Bone marrow (tissue), 2 donors: Measurements from ENCODE around the gene NRM.
A peak's percentile ranks its signal among the peaks of the same experiment; 100 is the strongest.
"Not testable (repeated sequence)": the region's sequence is repeated elsewhere in the genome, so short reads cannot be mapped to it uniquely, and the experiment has no call there.

Experiments
- DNase-seq, 2 donors: peaks; one replicate each; lab custom pipeline; 2025; lab: John Stamatoyannopoulos, UW

Gene NRM, protein sequence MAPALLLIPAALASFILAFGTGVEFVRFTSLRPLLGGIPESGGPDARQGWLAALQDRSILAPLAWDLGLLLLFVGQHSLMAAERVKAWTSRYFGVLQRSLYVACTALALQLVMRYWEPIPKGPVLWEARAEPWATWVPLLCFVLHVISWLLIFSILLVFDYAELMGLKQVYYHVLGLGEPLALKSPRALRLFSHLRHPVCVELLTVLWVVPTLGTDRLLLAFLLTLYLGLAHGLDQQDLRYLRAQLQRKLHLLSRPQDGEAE

DNA sequence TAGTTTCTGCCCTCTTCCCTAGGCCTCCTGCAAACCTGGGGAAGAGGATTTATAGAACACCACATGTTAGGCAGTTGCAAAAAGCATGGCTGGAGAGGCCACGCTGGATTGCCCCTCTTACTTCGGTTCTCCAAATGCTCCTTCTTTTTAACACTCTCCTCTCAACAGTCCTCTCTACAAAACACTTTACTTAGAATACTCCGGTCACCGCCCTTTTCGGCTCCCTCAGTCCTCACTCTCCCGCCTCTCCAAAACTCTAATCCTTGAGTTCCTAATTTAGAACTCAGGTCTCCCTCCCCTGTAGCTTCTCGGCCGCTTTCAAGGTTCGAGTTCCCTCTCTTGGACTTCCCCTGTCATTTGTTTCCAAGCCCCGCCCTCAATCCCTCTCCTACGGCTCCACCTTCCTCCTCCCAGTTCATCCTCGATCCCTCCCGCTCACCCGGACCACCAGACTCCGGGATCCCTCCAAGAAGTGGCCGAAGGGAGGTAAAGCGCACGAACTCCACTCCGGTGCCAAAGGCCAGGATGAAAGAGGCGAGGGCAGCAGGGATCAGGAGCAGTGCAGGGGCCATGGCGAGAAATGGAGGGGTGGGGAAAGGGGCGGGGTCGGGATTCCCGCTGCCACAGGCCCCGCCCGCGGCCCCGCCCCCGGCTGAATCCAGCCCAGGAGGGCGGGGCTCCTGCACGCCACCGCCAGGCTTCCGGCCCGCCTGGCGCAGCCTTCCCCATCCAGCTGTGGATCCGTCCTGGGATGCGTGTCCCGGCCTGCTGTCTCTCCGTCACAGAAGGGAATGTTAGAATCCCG lies at the start of gene NRM:
TSS of gene NRM (minus strand) at position 582 of the 805 bp plus-strand sequence. CDS start at position 572, 10 bp downstream.
- peak; percentile 74 for DNase-seq

- DNase-seq: no peak
Observed at GRCh38 chr6:30740540-30740870, 49.7 kb upstream of the NRM start.

GRCh38 chr6:30738532-30738931 lies 47.7 kb upstream of the NRM start:
- DNase-seq: no peak

DNA sequence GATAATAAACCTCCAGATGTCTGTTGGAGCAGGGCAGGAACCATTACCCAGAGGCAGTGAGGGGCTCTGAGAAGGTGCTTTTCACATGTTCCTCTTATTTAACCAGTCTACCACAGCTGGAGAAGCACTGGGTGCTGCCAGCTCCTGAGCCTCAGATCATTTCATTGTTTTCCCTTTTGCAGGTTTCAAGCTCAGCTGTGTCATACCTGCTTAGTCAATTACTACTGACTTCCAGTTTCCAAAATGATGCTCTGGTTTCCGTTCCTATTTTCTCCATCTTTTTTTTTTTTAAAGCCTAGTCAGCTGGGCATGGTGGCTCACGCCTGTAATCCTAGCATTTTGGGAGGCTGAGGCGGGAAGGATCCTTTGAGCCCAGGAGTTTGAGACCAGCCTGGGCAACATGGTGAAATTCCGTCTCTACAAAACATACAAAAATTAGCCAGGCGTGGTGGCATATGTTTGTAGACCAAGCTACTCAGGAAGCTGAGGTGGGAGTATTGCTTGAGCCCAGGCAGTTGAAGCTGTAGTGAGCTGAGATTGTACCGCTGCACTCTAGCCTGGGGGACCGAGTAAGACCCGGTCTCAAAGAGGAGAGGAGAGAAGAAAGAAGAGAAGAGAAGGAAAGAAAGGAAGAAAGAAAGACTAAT lies 45.0 kb upstream of the NRM start:
- DNase-seq: no peak

DNA sequence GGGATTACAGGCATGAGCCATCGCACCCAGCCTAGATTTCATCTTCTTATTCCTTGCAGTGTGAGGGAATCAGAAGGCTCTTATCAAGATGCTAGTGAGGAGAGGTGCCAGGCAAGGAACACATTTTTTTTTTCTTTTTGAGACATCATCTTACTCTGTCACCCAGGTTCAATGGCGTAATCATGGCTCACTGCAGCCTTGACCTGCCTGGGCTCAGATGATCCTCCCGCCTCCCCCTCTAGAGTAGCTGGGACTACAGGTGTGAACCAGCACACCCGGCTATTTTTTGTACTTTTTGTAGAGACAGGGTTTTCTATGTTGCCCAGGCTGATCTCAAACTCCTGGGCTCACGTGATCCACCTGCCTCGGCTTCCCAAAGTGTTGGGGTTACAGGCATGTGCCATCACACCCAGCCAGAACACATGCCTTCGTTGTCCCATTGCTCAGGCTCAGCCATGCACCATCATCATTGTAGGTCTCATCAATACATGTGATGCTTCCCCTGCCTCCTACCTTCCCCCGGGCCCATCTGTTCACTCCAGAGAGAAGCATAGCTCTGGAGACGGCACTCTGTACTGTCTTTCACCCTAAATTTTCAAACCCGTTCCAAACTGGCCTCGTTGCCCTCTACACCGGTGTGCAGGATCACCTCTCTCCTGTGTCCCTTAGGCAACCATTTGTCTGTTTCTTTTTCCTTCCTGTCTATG lies 41.6 kb upstream of the NRM start:
- DNase-seq: no peak

DNA sequence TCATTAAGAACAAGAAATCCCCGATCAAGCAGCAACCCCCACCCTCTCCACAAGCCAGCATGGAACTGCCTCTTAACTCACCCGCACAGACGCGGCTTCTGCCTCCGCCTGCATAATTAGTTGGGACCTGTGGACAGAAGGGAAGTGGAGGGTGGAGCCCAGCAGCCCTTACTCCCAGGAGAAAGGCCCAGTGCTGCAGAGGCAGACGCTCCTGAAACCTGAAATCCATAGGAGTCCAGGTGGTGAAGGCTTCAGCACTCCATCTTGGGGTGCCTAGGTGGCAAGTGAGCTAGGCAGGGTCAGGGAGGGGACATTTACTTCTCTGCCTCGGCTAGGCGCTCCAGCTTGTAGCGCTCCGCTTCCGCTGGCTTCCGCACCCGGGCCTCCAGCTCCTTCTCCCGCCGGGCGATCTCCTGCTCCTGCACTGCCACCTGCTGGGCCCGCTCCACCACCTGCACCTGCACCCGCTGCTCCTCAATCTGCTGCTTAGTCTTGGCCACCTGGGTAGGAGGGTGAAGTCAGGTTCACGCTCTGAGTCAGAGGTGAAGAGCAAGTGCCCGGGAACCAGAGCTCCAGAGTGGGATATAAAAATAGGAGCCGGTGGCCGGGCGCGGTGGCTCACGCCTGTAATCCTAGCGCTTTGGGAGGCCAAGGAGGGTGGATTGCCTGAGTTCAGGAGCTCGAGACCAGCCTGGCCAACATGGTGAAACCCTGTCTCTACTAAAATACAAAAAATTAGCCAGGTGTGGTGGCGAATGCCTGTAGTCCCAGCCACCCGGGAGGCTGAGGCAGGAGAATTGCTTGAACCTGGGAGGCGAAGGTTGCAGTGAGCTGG lies 40.0 kb upstream of the NRM start:
- DNase-seq: peak; percentile 24 to 65

- DNase-seq: no peak
Observed at GRCh38 chr6:30727920-30728553, 37.3 kb upstream of the NRM start.

DNA sequence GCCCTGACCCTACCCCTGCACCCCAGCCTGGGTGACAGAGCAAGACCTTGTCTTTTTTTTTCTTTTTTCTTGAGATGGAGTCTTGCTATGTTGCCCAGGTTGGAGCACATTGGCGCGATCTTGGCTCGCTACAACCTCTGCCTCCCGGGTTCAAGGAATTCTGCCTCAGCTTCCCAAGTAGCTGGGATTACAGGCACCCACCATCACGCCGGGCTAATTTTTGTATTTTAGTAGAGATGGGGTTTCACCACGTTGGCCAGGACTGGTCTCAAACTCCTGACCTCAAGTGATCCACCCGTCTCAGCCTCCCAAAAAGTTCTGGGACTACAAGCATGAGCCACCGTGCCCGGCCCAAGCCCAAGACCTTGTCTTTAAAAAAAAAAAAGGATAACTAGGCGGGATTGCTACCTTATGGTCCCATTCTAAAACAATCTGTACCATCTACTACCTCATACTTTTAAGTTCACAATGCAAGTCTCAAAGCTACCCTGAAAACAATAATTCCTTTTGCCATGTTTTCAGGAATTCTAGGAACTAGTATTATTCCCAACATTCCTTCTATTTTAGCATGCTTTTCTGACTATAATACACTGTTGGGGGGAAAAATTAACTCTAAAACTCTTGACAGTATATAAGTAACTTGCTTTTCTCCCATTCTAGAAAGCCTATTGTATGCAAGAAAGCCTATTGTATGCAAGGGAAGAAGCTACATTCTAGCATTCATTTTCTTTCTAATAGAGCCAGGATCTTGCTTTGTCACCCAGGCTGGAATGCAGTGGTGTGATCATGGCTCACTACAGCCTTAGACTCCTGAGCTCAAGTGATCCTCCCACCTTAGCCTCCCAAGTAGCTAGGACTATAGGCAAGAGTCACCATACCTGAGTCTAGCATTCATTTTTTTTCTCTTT lies 36.0 kb upstream of the NRM start:
- DNase-seq: no peak

- DNase-seq: no peak
Observed at GRCh38 chr6:30725713-30726505, 35.1 kb upstream of the NRM start.

DNA sequence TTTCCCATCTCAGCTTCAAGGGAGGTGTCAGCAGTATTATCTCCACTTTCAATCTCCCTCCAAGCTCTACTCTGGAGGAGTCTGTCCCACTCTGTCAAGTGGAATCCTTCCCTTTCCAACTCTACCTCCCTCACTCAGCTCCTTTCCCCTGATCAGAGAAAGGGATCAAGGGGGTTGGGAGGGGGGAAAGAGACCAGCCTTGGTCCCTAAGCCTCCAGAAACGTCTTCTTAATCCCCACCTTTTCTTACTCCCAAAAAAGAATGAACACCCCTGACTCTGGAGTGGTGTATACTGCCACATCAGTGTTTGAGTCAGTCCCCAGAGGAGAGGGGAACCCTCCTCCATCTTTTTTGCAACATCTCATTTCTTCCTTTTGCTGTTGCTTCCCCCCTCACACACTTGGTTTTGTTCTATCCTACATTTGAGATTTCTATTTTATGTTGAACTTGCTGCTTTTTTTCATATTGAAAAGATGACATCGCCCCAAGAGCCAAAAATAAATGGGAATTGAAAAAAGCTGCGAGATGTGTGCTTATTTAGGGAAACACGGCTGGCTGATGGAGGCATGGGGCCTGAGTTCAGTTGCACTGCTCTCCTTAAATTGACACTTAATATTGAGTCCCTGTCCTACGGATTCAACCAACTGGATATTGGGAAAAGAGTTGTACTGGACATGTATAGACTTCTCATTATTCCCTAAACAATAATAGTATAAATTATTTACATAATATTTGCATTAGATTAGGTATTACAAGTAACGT lies 34.3 kb upstream of the NRM start:
- no peak for DNase-seq

- not testable (repeated sequence) for DNase-seq
Observed at GRCh38 chr6:30723843-30724741, 33.3 kb upstream of the NRM start.

GRCh38 chr6:30723159-30723842 lies 32.5 kb upstream of the NRM start:
- not testable (repeated sequence) for DNase-seq

DNA sequence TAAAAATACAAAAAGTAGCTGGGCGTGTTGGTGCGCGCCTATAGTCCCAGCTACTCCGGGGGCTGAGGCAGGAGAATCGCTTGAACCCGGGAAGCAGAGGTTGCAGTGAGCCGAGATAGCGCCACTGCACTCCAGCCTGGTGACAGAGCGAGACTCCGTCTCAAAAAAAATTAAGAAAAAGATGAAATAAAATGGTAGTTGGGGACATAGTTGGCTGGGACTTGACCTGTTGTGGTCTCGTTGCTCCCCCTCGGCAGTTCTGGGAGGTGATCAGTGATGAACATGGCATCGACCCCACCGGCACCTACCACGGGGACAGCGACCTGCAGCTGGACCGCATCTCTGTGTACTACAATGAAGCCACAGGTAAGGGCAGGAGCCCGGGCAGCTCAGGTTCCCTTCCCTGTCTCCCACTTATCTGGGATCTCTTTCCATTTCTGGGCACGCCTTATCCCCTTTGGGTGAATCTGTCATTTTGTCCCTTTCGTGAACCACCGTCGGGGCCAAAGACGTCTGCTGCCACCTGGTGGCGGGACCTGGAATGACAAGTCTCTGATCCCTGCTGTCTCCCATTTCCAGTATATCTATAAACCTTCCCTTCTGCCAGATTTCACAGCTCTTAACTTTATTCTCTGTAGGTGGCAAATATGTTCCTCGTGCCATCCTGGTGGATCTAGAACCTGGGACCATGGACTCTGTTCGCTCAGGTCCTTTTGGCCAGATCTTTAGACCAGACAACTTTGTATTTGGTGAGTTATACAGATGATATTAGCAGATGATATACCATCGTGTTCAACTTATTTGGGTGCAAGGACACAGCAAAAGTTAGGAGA lies 31.7 kb upstream of the NRM start:
- peak; percentile 75 to 84 for DNase-seq

- peak in 1 of 2 donors; percentile 53 for DNase-seq
Observed at GRCh38 chr6:30722025-30722279, 31.2 kb upstream of the NRM start.

DNA sequence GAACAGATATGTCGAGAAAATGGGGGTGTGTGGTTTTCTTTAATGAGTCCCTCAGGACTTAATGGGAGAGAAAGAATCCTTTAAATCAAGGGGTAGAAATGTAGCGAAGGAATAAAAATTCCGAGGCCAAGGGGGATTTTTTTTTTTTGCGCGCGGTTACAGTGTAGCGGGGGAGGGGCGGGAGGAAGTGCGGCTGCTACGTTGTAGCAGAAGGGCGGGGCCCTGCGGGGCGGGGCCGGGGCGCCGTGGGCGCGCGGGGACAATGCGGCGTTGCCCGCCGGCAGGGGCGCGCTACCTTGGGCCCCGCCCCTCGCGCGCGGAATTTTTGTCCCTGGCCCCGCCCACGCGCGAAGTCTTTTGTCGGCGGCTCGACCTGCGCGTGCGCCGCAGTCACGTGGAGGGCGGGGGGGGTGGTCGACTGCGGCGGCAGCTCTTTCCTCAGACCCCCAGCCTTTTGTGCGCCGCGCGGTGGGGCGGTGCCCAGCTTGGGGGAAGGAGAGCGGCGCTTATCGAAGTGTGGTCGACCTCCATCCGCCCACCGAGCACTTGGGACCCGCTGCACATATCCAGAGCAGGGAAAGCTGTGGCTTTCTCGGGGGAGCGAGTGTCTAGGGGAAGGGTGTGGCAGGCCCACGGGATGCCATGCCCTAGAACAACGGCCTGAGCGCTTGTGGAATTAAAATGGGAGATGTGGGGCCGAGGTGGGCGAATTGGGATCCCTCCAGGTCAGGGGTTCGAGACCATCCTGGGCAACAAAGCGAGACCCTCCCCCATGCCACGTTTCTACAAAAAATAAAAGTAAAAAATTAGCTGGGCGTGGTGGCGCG lies 30.6 kb upstream of the NRM start:
- peak; percentile 68 to 77 for DNase-seq
